ENCODE measurements around the gene ATF6.

DNA sequence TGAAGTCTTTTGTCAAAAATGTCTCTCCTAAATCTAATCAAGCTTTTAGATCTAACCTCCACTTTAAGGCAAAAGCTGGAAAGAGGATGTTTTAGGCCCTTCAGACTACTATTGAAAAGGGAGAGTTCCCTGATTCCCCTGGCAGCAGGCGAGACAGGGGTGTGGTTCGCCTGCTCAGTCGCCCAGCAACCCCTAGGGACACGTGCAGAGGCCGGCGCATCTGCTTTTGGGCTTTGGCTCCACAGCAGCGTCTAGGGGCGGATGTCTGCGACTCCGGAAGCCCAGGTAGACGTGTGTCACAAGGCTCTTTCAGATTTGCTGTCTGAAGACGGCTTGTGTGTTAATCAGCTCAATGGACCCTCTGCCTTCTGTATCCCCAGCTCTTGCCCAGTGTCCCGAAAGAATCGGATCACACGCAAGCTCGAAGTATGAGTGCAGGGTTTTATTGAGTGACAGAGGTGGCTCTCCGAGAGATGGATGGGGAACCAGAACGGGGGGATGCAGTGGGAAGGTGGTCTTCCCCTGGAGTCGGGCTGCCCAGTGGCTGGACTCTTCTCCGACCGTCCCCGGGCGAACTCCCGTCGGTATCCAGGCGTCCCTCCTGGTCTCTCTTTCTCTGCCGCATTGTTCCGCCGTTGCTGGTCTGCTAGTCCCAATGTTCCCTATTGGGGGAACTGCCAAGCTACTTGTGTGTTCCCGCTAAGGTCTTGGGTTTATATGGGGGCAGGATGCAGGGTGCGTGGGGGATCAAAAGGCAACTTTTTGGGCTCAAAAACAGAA, 212.1 kb downstream of the ATF6 start:
- TF ChIP-seq GRHL2 (CRISPR knock-in tag; IDR thresholded peaks at IDR 0.05; ENCODE audit: insufficient replicate concordance, severe bottlenecking) (no peak), ATF3 (CRISPR knock-in tag; conservative IDR thresholded peaks at IDR 0.05) (no peak), CTCF (IDR thresholded peaks at IDR 0.05) (no peak), SP1 (CRISPR knock-in tag; conservative IDR thresholded peaks at IDR 0.05) (no peak), CBFB (CRISPR knock-in tag; IDR thresholded peaks at IDR 0.05; ENCODE audit: low read depth) (no peak), PRRX2 (CRISPR knock-in tag; IDR thresholded peaks at IDR 0.05) (no peak), KAT7 (CRISPR knock-in tag; IDR thresholded peaks at IDR 0.05; ENCODE audit: borderline replicate concordance) (no peak), ZNF396 (CRISPR knock-in tag; IDR thresholded peaks at IDR 0.05; ENCODE audit: borderline replicate concordance) (no peak), CREM (CRISPR knock-in tag; IDR thresholded peaks at IDR 0.05) (no peak)

Data from WTC11 (cell line).